ENCODE results near the gene CCDC169. TPM values are rescaled to one million over a fixed set of nuclear protein-coding genes. Genes with fewer than 3 reads are reported as not detected.

The CCDC169 gene
- total RNA-seq, 1 donor from 2014 or later: 7.0 TPM

DNA sequence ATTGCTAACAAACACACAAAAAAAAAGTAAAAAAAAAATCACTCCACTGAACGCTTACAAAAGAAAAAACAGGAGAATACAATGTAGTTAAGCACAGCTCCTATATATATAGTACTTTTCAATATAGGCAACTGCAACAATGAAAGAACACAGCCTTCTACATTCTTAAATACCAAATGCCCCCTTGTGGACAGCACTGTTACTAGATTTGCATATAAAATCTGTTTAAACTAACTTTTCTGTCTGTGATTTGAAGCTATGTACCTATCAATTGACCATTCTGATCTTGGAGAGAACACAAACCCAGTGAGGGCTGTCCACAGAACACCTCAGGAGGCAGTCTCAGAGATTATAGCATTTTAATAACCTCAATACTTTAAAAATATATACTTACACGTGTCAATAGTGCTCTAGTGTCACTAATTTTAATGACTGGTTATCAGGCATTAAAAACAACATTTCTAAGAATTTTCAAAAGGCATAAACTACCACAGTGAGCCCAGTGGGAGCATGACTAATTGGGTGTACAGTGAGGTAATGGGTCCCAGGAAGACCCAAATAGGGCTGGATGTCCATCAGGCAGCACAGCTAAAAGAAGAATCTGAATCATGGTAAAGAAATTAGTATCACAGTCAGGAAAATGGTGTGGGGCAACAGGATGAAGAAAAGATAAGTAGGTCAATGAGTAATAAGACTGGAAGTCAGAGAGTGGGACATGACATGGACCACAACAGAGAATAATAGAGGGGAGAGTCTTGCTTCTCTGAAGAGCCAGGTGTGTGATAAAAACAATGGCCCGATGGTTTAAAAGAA, 22.2 kb downstream of the CCDC169 start:
- no peak overlapping the region for H3K27ac Mint-ChIP-seq (ENCODE audit: unreplicated experiment)

DNA sequence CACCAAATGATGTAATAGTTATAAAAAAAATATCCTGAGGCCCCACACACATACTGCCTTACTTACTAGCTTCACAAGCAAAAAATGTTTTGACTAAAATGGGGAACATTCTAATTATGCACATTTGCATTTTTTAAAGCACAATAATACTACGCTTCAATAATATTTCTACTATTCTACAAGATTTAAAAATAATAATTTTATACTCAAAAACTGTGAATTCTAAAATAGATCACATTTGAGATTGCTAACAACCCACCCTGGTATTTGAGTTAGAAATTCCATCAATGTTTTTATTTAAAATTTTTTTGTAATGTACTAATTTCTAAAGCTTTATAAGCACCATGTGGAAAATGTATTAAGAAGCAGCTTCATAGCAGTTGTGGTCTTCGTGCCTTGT, 24.2 kb downstream of the CCDC169 start:
- Mint-ChIP-seq H3K4me3 (ENCODE audit: unreplicated experiment) (no peak overlapping the region), H3K36me3 (ENCODE audit: unreplicated experiment) (no peaks in the 10 kb centered on the region), H3K27me3 (ENCODE audit: unreplicated experiment) (peaks cover 1% of the 10 kb centered on the region), H3K9me3 (ENCODE audit: unreplicated experiment) (no peaks in the 10 kb centered on the region), H3K27ac (ENCODE audit: unreplicated experiment) (no peak overlapping the region), H3K4me1 (ENCODE audit: low read depth, unreplicated experiment) (no peaks in the 10 kb centered on the region)
- no peak for DNase-seq
- TF ChIP-seq, protein P1, sequence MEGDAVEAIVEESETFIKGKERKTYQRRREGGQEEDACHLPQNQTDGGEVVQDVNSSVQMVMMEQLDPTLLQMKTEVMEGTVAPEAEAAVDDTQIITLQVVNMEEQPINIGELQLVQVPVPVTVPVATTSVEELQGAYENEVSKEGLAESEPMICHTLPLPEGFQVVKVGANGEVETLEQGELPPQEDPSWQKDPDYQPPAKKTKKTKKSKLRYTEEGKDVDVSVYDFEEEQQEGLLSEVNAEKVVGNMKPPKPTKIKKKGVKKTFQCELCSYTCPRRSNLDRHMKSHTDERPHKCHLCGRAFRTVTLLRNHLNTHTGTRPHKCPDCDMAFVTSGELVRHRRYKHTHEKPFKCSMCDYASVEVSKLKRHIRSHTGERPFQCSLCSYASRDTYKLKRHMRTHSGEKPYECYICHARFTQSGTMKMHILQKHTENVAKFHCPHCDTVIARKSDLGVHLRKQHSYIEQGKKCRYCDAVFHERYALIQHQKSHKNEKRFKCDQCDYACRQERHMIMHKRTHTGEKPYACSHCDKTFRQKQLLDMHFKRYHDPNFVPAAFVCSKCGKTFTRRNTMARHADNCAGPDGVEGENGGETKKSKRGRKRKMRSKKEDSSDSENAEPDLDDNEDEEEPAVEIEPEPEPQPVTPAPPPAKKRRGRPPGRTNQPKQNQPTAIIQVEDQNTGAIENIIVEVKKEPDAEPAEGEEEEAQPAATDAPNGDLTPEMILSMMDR (IDR thresholded peaks at IDR 0.05; ENCODE audit: partially characterized antibody, unreplicated experiment): no peak

More for the DNA sequence above, 22.2 kb downstream of the CCDC169 start:
- Mint-ChIP-seq H3K4me3 (ENCODE audit: unreplicated experiment) (no peak overlapping the region), H3K9me3 (ENCODE audit: unreplicated experiment) (no peaks in the 10 kb centered on the region), H3K36me3 (ENCODE audit: unreplicated experiment) (no peaks in the 10 kb centered on the region), H3K4me1 (ENCODE audit: low read depth, unreplicated experiment) (no peaks in the 10 kb centered on the region), H3K27me3 (ENCODE audit: unreplicated experiment) (peaks cover 1% of the 10 kb centered on the region)
- no peak for DNase-seq
- TF ChIP-seq, protein P1 (IDR thresholded peaks at IDR 0.05; ENCODE audit: partially characterized antibody, unreplicated experiment): peak; percentile 85

DNA sequence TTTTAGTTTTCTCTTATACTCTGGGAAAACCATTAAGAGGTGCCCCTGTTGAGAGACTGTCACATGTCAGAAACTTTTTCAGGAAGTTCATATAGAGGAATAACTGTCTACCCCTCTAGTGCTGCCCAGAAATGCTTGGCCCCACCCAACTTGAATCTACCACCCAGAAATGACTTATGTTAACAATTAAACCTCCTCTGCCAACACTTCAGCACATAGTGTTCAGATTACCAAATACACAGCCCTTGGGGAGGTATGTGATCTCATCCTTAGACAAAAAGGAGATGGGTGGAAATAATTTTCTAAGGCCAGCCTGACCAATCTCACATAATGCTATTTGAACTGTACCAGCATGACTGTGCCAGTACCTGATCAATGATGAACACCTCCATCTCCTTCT, 35.6 kb downstream of the CCDC169 start:
- Mint-ChIP-seq H3K36me3 (ENCODE audit: unreplicated experiment) (no peaks in the 10 kb centered on the region), H3K9me3 (ENCODE audit: unreplicated experiment) (no peaks in the 10 kb centered on the region), H3K27me3 (ENCODE audit: unreplicated experiment) (no peaks in the 10 kb centered on the region), H3K4me1 (ENCODE audit: low read depth, unreplicated experiment) (no peaks in the 10 kb centered on the region), H3K27ac (ENCODE audit: unreplicated experiment) (no peak overlapping the region), H3K4me3 (ENCODE audit: unreplicated experiment) (no peak overlapping the region)
- no peak for DNase-seq
- TF ChIP-seq, protein P1 (IDR thresholded peaks at IDR 0.05; ENCODE audit: partially characterized antibody, unreplicated experiment): no peak

DNA sequence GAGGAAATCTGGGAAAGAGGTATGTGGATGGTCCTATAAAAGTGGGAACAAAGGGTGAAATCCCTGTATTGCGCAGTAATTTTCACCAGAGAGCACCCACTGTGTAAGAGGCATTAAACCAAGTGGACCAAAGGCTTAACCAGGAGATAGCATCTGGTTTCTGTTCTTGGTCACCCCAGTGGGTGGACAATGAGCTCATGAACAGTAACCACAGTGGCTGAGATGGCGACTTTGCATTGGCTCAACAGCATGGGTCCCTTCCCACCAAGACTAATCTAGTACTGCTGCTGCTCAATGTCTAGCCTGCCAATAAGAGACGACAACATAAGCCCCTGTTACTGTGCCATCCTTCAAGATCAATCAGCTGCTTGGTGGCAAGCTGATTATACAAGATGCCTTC, 36.6 kb downstream of the CCDC169 start:
- Mint-ChIP-seq H3K27ac (ENCODE audit: unreplicated experiment) (no peak overlapping the region), H3K36me3 (ENCODE audit: unreplicated experiment) (peaks cover 1% of the 10 kb centered on the region), H3K4me1 (ENCODE audit: low read depth, unreplicated experiment) (no peaks in the 10 kb centered on the region), H3K27me3 (ENCODE audit: unreplicated experiment) (no peaks in the 10 kb centered on the region), H3K9me3 (ENCODE audit: unreplicated experiment) (no peaks in the 10 kb centered on the region), H3K4me3 (ENCODE audit: unreplicated experiment) (no peak overlapping the region)
- DNase-seq: no peak
- TF ChIP-seq, protein P1 (IDR thresholded peaks at IDR 0.05; ENCODE audit: partially characterized antibody, unreplicated experiment): no peak

DNA sequence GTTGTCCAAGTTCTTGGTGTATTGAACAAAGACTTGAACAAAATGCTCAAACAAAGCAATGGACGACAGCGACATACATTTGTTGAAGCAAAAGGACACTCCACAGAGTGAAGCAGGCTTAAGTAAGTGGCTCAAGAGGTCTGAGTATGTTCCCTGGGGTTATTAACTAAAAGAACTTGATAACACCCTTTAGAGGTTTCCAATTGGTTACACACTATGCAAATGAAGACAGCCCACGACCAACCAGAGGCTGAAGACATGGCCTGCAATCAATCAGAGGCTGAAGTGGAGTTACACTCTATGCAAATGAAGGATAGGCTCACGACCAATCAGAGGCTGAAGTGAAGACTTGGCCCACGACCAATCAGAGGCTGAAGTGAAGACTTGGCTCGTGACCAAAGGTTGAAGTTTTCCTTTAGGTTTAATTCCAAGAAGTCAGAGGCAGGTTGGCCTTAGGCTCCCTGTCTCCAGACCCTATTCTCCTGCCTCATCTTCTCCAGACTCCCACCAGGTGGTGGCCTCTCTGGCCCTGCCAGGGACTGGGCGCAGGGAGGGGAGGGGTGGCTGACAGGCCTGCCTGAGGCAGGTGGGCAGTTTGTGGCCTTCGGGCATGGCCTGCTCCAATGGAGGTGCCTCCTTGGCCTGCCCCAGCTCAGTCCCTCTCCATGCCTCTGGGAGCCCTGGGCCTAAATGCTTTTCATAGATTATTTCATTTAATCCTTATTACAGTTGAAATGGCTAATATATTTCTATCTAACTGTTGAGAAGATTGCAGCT, 38.1 kb downstream of the CCDC169 start:
- Mint-ChIP-seq H3K4me1 (ENCODE audit: low read depth, unreplicated experiment) (no peaks in the 10 kb centered on the region), H3K9me3 (ENCODE audit: unreplicated experiment) (no peaks in the 10 kb centered on the region), H3K4me3 (ENCODE audit: unreplicated experiment) (no peak overlapping the region), H3K36me3 (ENCODE audit: unreplicated experiment) (peaks cover 4% of the 10 kb centered on the region), H3K27me3 (ENCODE audit: unreplicated experiment) (no peaks in the 10 kb centered on the region), H3K27ac (ENCODE audit: unreplicated experiment) (no peak overlapping the region)
- TF ChIP-seq, protein P1 (IDR thresholded peaks at IDR 0.05; ENCODE audit: partially characterized antibody, unreplicated experiment): no peak
- DNase-seq: no peak
